ENCODE data around the gene TCP1.

The TCP1 gene

GRCh38 chr6:159808647-159809046 lies 19.2 kb upstream of the TCP1 start:
- H3K36me3 ChIP-seq (ENCODE audit: low read depth) = peaks cover 8% of the 10 kb centered on the region
- H3K27me3 ChIP-seq (ENCODE audit: insufficient read depth, poor library complexity, severe bottlenecking) = no peaks in the 10 kb centered on the region
- ATAC-seq (ENCODE audit: low read depth) = no peak
- no peaks in the 10 kb centered on the region for H3K9me3 ChIP-seq (ENCODE audit: severe bottlenecking)
- no peak for TF ChIP-seq CTCF (IDR thresholded peaks at IDR 0.05; ENCODE audit: poor library complexity, severe bottlenecking)
- H3K27ac ChIP-seq (ENCODE audit: poor library complexity, severe bottlenecking) = no peak overlapping the region
- H3K4me1 ChIP-seq (ENCODE audit: insufficient read depth, poor library complexity, severe bottlenecking) = peaks cover 5% of the 10 kb centered on the region
- H3K4me3 ChIP-seq (ENCODE audit: severe bottlenecking) = no peak overlapping the region
- no peak for DNase-seq (ENCODE audit: low spot score)

GRCh38 chr6:159807150-159807858 lies 17.9 kb upstream of the TCP1 start:
- no peak for TF ChIP-seq CTCF (IDR thresholded peaks at IDR 0.05; ENCODE audit: poor library complexity, severe bottlenecking)
- Histone ChIP-seq H3K27me3 (ENCODE audit: insufficient read depth, poor library complexity, severe bottlenecking) (no peaks in the 10 kb centered on the region), H3K36me3 (ENCODE audit: low read depth) (peaks cover 8% of the 10 kb centered on the region), H3K4me1 (ENCODE audit: insufficient read depth, poor library complexity, severe bottlenecking) (peaks cover 5% of the 10 kb centered on the region), H3K9me3 (ENCODE audit: severe bottlenecking) (no peaks in the 10 kb centered on the region), H3K4me3 (ENCODE audit: severe bottlenecking) (no peak overlapping the region), H3K27ac (ENCODE audit: poor library complexity, severe bottlenecking) (no peak overlapping the region)
- ATAC-seq (ENCODE audit: low read depth) (peak; percentile 89), DNase-seq (ENCODE audit: low spot score) (no peak)

- no peak for DNase-seq (ENCODE audit: low spot score)
- Histone ChIP-seq H3K4me3 (ENCODE audit: severe bottlenecking) (no peak overlapping the region), H3K27ac (ENCODE audit: poor library complexity, severe bottlenecking) (no peak overlapping the region), H3K9me3 (ENCODE audit: severe bottlenecking) (no peaks in the 10 kb centered on the region), H3K36me3 (ENCODE audit: low read depth) (peaks cover 8% of the 10 kb centered on the region), H3K27me3 (ENCODE audit: insufficient read depth, poor library complexity, severe bottlenecking) (no peaks in the 10 kb centered on the region), H3K4me1 (ENCODE audit: insufficient read depth, poor library complexity, severe bottlenecking) (peaks cover 5% of the 10 kb centered on the region)
- no peak for TF ChIP-seq CTCF (IDR thresholded peaks at IDR 0.05; ENCODE audit: poor library complexity, severe bottlenecking)
- ATAC-seq (ENCODE audit: low read depth) = 0 out of 3 replicates have a peak, but pooled peaks have one; percentile 11
Measured at GRCh38 chr6:159806021-159806458, 16.6 kb upstream of the TCP1 start.

- Histone ChIP-seq H3K9me3 (ENCODE audit: severe bottlenecking) (no peaks in the 10 kb centered on the region), H3K4me1 (ENCODE audit: insufficient read depth, poor library complexity, severe bottlenecking) (peaks cover 5% of the 10 kb centered on the region), H3K4me3 (ENCODE audit: severe bottlenecking) (no peak overlapping the region), H3K36me3 (ENCODE audit: low read depth) (peaks cover 8% of the 10 kb centered on the region), H3K27me3 (ENCODE audit: insufficient read depth, poor library complexity, severe bottlenecking) (no peaks in the 10 kb centered on the region), H3K27ac (ENCODE audit: poor library complexity, severe bottlenecking) (no peak overlapping the region)
- ATAC-seq (ENCODE audit: low read depth) (no peak), DNase-seq (ENCODE audit: low spot score) (no peak)
- no peak for TF ChIP-seq CTCF (IDR thresholded peaks at IDR 0.05; ENCODE audit: poor library complexity, severe bottlenecking)
Measured at GRCh38 chr6:159805440-159806020, 16.1 kb upstream of the TCP1 start.

- DNase-seq (ENCODE audit: low spot score) (no peak), ATAC-seq (ENCODE audit: low read depth) (no peak)
- TF ChIP-seq CTCF (IDR thresholded peaks at IDR 0.05; ENCODE audit: poor library complexity, severe bottlenecking) = no peak
- H3K4me3 ChIP-seq (ENCODE audit: severe bottlenecking) = no peak overlapping the region
- H3K4me1 ChIP-seq (ENCODE audit: insufficient read depth, poor library complexity, severe bottlenecking) = peaks cover 5% of the 10 kb centered on the region
- peaks cover 12% of the 10 kb centered on the region for H3K36me3 ChIP-seq (ENCODE audit: low read depth)
- H3K27ac ChIP-seq (ENCODE audit: poor library complexity, severe bottlenecking) = no peak overlapping the region
- H3K9me3 ChIP-seq (ENCODE audit: severe bottlenecking) = no peaks in the 10 kb centered on the region
- no peaks in the 10 kb centered on the region for H3K27me3 ChIP-seq (ENCODE audit: insufficient read depth, poor library complexity, severe bottlenecking)
Measured at GRCh38 chr6:159804504-159804903, 15.1 kb upstream of the TCP1 start.
